GM18517 (cell line): ENCODE measurements around the gene NT5C3B.
"Not testable (repeated sequence)": the region's sequence is repeated elsewhere in the genome, so short reads cannot be mapped to it uniquely, and the experiment has no call there.

ENCODE experiments used
- ATAC-seq: cut with Tn5 transposase; IDR thresholded peaks from one replicate; pipeline ENCODE4 v1.9.1; 2021; ENCODE audit warnings: mild to moderate bottlenecking, moderate library complexity; ENCODE audit not compliant: unreplicated experiment

The NT5C3B gene

DNA sequence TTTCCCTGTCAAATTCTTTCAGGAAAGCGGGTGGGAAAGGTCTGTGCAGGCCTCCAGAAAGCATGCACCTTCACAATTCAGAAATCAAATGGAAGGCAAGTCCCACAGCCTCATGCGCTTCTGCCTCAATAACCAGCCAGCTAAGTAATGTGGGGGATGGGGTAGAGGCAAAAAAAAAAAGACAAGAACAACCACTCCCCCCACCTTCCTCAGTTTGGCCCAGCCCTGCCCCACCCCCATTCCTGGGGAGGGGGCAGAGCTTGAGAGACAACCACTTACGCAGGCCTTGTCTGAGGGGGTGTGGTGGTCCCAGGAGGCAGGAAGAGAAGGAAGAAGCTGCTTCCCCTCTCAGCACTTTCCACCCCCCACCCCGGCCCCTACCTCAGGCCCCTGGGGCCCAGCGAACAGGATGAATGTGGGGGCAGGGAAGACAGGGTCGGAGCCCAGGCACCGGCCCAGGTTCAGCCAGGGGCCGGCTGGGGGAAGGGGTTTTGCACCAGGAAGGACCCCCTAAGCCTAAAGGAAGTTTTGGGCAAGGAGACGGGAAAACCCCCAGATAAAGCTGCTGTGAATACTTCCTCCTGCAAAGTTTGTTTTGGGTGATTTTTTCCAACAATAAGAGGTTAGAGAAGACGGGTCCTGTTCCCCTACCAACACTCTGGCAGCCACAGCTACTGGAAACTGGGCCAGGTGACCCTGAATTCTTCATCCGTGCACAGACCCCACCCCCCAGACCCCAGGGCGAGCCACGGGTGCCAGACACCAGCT lies 50.8 kb downstream of the NT5C3B start:
- no peak for ATAC-seq

- no peak for ATAC-seq
Measured at GRCh38 chr17:41784207-41784744, 51.8 kb downstream of the NT5C3B start.

GRCh38 chr17:41782142-41782541 lies 53.9 kb downstream of the NT5C3B start:
- no peak for ATAC-seq

DNA sequence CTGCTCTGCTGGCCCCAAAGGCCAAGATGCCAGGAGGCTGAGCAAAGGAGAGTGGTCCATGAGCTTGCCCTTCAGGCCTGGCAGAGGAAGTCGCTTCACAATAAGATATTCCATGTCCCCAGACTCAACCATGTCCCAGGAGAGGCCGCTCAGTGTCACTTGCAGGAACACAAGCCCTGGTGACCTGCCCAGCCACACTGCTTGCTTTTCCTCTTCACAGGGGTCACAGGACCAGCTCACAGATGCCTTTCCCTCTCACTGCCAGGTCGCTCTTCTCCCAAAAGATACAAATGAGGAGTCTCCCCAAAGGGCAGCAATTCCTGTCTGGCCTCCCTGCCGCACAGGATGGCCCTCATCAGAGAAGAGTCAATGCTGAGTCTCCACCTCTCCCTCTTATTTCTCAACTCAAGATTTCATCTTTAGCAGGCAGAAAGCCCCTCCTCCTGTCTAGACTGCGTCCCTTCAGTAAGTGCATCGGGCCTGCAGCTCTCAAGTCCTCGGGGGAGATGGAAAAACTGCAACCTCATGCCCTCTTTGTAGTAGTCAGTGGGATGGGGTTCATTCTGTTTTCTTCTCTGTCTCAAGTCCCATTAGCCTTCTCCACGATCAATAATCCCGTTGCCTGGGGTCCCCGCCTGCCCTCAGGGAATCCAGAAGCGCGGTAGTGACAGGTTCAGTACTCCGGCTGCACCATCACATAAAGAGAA lies 54.5 kb downstream of the NT5C3B start:
- ATAC-seq: no peak

GRCh38 chr17:41779954-41780353 lies 56.1 kb downstream of the NT5C3B start:
- ATAC-seq: no peak

- no peak for ATAC-seq
Measured at GRCh38 chr17:41777574-41778188, 58.4 kb downstream of the NT5C3B start.

DNA sequence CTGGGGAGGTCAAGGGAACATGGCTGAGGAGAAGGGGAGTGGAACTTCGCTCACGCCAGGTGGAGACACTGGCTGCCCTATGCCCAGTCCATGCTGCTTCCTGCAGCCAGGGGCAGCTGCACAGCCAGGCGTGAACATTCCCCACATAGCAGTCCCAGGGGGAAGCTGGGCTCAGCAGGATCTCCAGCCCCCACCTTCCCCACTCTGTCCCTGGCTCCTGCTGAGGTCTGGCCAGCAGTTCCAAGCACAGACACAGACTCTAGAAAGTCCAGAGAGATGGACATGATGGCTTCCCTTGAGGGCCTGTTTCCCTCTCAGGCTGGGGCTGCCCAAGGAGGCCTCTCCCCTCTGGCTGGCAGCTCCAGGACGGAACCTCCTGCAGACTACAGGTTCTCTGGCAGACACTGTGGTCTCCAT lies 58.9 kb downstream of the NT5C3B start:
- no peak for ATAC-seq

- ATAC-seq: not testable (repeated sequence)
Measured at GRCh38 chr17:41776262-41776900, 59.7 kb downstream of the NT5C3B start.

GRCh38 chr17:41775394-41776226 lies 60.4 kb downstream of the NT5C3B start:
- no peak for ATAC-seq
